Natural killer cell (primary cell): Measurements from ENCODE around the gene C1QTNF9B. TPM values are rescaled to one million over a fixed set of nuclear protein-coding genes. Genes with fewer than 3 reads are reported as not detected.
A peak's percentile ranks its signal among the peaks of the same experiment; 100 is the strongest.

Source experiments
- ATAC-seq, 3 donors: fragments of 150-1000 bp in 2 of 3; fragments of 200-7000 bp in 1 of 3; cut with Tn5 transposase; 1 replicate in 1 of 3; 2 replicates in 2 of 3; pipeline ENCODE4 v1.10.0; 2021; ENCODE audit warnings: mild to moderate bottlenecking in 2 of 3, moderate library complexity in 2 of 3
- DNase-seq, 2 donors: peaks; one replicate each; pipeline versions ENCODE4 v3.0.0 to v3.0.0-alpha.2; 2013 to 2021; ENCODE audit warnings: mixed read lengths in 1 of 2
- H3K27ac ChIP-seq: one replicate; pipeline ENCODE4 v1.5.1; 2013; ENCODE audit warnings: mild to moderate bottlenecking, low read length
- H3K27me3 ChIP-seq: one replicate; pipeline ENCODE4 v1.6.1; 2013; ENCODE audit warnings: low read length; ENCODE audit not compliant: control insufficient read depth, insufficient read depth
- H3K36me3 ChIP-seq: one replicate; pipeline ENCODE4 v1.6.1; 2013; ENCODE audit warnings: low read length; ENCODE audit not compliant: control insufficient read depth, insufficient read depth
- H3K4me1 ChIP-seq: one replicate; pipeline ENCODE4 v1.6.1; 2013; ENCODE audit warnings: low read length; ENCODE audit not compliant: control insufficient read depth, insufficient read depth
- H3K4me3 ChIP-seq: one replicate; pipeline ENCODE4 v1.5.1; 2013; ENCODE audit warnings: low read length
- H3K9me3 ChIP-seq: one replicate; pipeline ENCODE4 v1.6.1; 2013; ENCODE audit warnings: low read length; ENCODE audit not compliant: control insufficient read depth, insufficient read depth
- H3K27ac Mint-ChIP-seq, 2 donors: one replicate each; pipeline ENCODE4 v1.8.0; 2022; ENCODE audit warnings: mild to moderate bottlenecking in 2 of 2, mixed read lengths in 2 of 2, moderate library complexity in 1 of 2
- H3K27me3 Mint-ChIP-seq, 2 donors: one replicate each; pipeline ENCODE4 v1.8.0; 2022; ENCODE audit warnings: low read depth in 2 of 2, mixed read lengths in 2 of 2
- H3K36me3 Mint-ChIP-seq: one replicate; pipeline ENCODE4 v1.8.0; 2022; ENCODE audit warnings: mixed read lengths
- H3K4me1 Mint-ChIP-seq, 2 donors: one replicate each; pipeline ENCODE4 v1.8.0; 2022; ENCODE audit warnings: mixed read lengths in 2 of 2
- H3K4me3 Mint-ChIP-seq: one replicate; pipeline ENCODE4 v1.8.0; 2022; ENCODE audit warnings: mild to moderate bottlenecking, moderate library complexity, mixed read lengths
- H3K9me3 Mint-ChIP-seq, 2 donors: one replicate each; pipeline ENCODE4 v1.8.0; 2022; ENCODE audit warnings: mixed read lengths in 2 of 2
- WGBS: methylation state at CpG from one replicate; pipeline ENCODE4 v1.1.7; 2013; ENCODE audit warnings: missing lambda C conversion rate; ENCODE audit not compliant: insufficient coverage; 5-methylcytosine and 5-hydroxymethylcytosine counted together
- intact Hi-C: fragments of 100-400 bp; cut with micrococcal nuclease; formaldehyde crosslinking; loops from one replicate; pipeline ENCODE4 v1.14.2; 2022
- total RNA-seq, 4 donors: library from RNA; stranded (reverse); fragments of 120-200 nt in 1 of 4; gene quantifications; one replicate each; pipeline versions ENCODE4 v1.2.3 to v1.2.4, GENCODE V29; 2013 to 2022
- TF ChIP-seq, protein P1 (sequence below): fragments of 200-600 bp; IDR thresholded peaks from one replicate; pipeline ENCODE4 v1.8.0; 2022; ENCODE audit warnings: antibody characterized with exemption

Gene C1QTNF9B
- total RNA-seq, 3 donors from 2014 or later (not counting 1 experiment from before 2014, with no cell fraction given), result not detected

DNA sequence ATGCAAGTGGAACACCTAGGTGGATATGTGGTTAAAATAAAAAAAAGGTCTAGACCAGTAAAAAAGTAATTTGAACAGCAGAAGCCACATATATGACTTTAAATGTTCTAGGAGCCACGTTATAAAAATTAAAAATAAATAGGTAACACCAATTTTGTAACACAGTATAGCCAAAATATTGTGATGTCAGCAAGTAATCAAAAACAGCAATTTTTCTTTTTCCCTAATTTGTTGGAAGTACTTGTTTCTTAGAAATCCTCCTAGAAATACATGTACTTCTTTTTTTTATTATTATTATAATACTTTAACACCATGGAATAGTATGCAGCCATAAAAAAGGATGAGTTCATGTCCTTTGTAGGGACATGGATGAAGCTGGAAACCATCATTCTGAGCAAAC is 25.7 kb upstream of the C1QTNF9B start:
- no peaks in the 10 kb centered on the region for H3K9me3 Mint-ChIP-seq
- ATAC-seq (no peak), DNase-seq (no peak)
- H3K27me3 Mint-ChIP-seq, result peaks cover 9 to 43% of the 10 kb centered on the region in 2 donors
- no CpG with 5 or more reads among the region's 1 CpG for WGBS
- no peak overlapping the region for H3K27ac ChIP-seq
- H3K36me3 ChIP-seq, result no peaks in the 10 kb centered on the region
- H3K9me3 ChIP-seq, result no peaks in the 10 kb centered on the region
- H3K27me3 ChIP-seq, result peaks cover 2% of the 10 kb centered on the region
- H3K4me1 ChIP-seq, result no peaks in the 10 kb centered on the region
- TF ChIP-seq, protein P1, sequence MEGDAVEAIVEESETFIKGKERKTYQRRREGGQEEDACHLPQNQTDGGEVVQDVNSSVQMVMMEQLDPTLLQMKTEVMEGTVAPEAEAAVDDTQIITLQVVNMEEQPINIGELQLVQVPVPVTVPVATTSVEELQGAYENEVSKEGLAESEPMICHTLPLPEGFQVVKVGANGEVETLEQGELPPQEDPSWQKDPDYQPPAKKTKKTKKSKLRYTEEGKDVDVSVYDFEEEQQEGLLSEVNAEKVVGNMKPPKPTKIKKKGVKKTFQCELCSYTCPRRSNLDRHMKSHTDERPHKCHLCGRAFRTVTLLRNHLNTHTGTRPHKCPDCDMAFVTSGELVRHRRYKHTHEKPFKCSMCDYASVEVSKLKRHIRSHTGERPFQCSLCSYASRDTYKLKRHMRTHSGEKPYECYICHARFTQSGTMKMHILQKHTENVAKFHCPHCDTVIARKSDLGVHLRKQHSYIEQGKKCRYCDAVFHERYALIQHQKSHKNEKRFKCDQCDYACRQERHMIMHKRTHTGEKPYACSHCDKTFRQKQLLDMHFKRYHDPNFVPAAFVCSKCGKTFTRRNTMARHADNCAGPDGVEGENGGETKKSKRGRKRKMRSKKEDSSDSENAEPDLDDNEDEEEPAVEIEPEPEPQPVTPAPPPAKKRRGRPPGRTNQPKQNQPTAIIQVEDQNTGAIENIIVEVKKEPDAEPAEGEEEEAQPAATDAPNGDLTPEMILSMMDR, result no peak
- H3K4me3 ChIP-seq, result no peak overlapping the region
- intact Hi-C loops, result no loop called here
- H3K4me1 Mint-ChIP-seq, result no peaks in the 10 kb centered on the region
- H3K36me3 Mint-ChIP-seq, result no peaks in the 10 kb centered on the region
- no peak overlapping the region for H3K27ac Mint-ChIP-seq
- no peak overlapping the region for H3K4me3 Mint-ChIP-seq

- Mint-ChIP-seq H3K27me3 (peaks cover 15 to 49% of the 10 kb centered on the region in 2 donors), H3K4me3 (no peak overlapping the region), H3K4me1 (no peaks in the 10 kb centered on the region), H3K27ac (no peak overlapping the region), H3K9me3 (no peaks in the 10 kb centered on the region), H3K36me3 (no peaks in the 10 kb centered on the region)
- Histone ChIP-seq H3K9me3 (no peaks in the 10 kb centered on the region), H3K4me1 (no peaks in the 10 kb centered on the region), H3K36me3 (no peaks in the 10 kb centered on the region), H3K4me3 (no peak overlapping the region), H3K27ac (no peak overlapping the region), H3K27me3 (peaks cover 2% of the 10 kb centered on the region)
- TF ChIP-seq, protein P1, result no peak
- WGBS, result 70% methylated on average over 5 of the region's 5 CpGs
- intact Hi-C loops, result no loop called here
- ATAC-seq (no peak), DNase-seq (no peak)
Observed at GRCh38 chr13:23922005-23922932, 25.0 kb upstream of the C1QTNF9B start.

GRCh38 chr13:23921451-23921888 is 24.2 kb upstream of the C1QTNF9B start:
- no peak overlapping the region for H3K4me3 ChIP-seq
- no peak overlapping the region for H3K27ac ChIP-seq
- DNase-seq (peak in 1 of 2 donors; percentile 58), ATAC-seq (peak; percentile 47 to 52 (median 50))
- TF ChIP-seq, protein P1, result peak; percentile 79
- H3K27me3 Mint-ChIP-seq, result peaks cover 17 to 57% of the 10 kb centered on the region in 2 donors
- H3K4me1 Mint-ChIP-seq, result no peaks in the 10 kb centered on the region
- intact Hi-C loops, result loop anchor here (1.0 to 2.0 kb wide), 3 partner anchors 45 to 299 kb away; no protein-coding TSS in a partner anchor
- no peak overlapping the region for H3K27ac Mint-ChIP-seq
- WGBS, result 0% methylated on average over 1 of the region's 2 CpGs
- no peaks in the 10 kb centered on the region for H3K36me3 ChIP-seq
- H3K9me3 ChIP-seq, result no peaks in the 10 kb centered on the region
- H3K9me3 Mint-ChIP-seq, result no peaks in the 10 kb centered on the region
- no peak overlapping the region for H3K4me3 Mint-ChIP-seq
- H3K36me3 Mint-ChIP-seq, result no peaks in the 10 kb centered on the region
- H3K4me1 ChIP-seq, result no peaks in the 10 kb centered on the region
- peaks cover 4% of the 10 kb centered on the region for H3K27me3 ChIP-seq
